Measurements from ENCODE around the gene CLIC1.

The CLIC1 gene

GRCh38 chr6:31736021-31736767 is at the start of gene CLIC1:
Gene CLIC1, minus strand, starts transcription at chr6:31736530. Its CDS starts 230 bp downstream, at chr6:31736300.
- FAIRE-seq (no peak), DNase-seq (ENCODE audit: low spot score) (peak; percentile 62)

- DNase-seq (ENCODE audit: low spot score) (no peak), FAIRE-seq (no peak)
These were observed 49.1 kb upstream of the CLIC1 start for GRCh38 chr6:31785475-31785874.

- DNase-seq (ENCODE audit: low spot score): no peak
- FAIRE-seq: no peak
These were observed 48.0 kb upstream of the CLIC1 start for GRCh38 chr6:31784098-31784925.

- FAIRE-seq (no peak), DNase-seq (ENCODE audit: low spot score) (no peak)
These were observed 46.0 kb upstream of the CLIC1 start for GRCh38 chr6:31782126-31782855.

- no peak for FAIRE-seq
- DNase-seq (ENCODE audit: low spot score): no peak
These were observed 45.2 kb upstream of the CLIC1 start for GRCh38 chr6:31781244-31782125.

- no peak for FAIRE-seq
- no peak for DNase-seq (ENCODE audit: low spot score)
These were observed 44.3 kb upstream of the CLIC1 start for GRCh38 chr6:31780507-31781243.

- FAIRE-seq: no peak
These were observed 43.6 kb upstream of the CLIC1 start for GRCh38 chr6:31779908-31780307.

GRCh38 chr6:31778999-31779885 is 42.9 kb upstream of the CLIC1 start:
- DNase-seq (ENCODE audit: low spot score): no peak
- no peak for FAIRE-seq

More at GRCh38 chr6:31779908-31780307, 43.6 kb upstream of the CLIC1 start:
- no peak for DNase-seq (ENCODE audit: low spot score)

- DNase-seq (ENCODE audit: low spot score) (no peak), FAIRE-seq (no peak)
These were observed 41.9 kb upstream of the CLIC1 start for GRCh38 chr6:31778193-31778592.

- FAIRE-seq (no peak), DNase-seq (ENCODE audit: low spot score) (no peak)
These were observed 41.3 kb upstream of the CLIC1 start for GRCh38 chr6:31777667-31778050.

- peak; percentile 91 for DNase-seq (ENCODE audit: low spot score)
- peak; percentile 73 for FAIRE-seq
These were observed 40.8 kb upstream of the CLIC1 start, which contains the start of gene VWA7 for GRCh38 chr6:31776989-31777666. Gene VWA7, minus strand, starts transcription at chr6:31777328. Its CDS starts 549 bp downstream, at chr6:31776779.

GRCh38 chr6:31776485-31776988 is 40.2 kb upstream of the CLIC1 start:
- FAIRE-seq: no peak

GRCh38 chr6:31775633-31776484 is 39.5 kb upstream of the CLIC1 start:
- DNase-seq (ENCODE audit: low spot score): no peak
- no peak for FAIRE-seq

More at GRCh38 chr6:31776485-31776988, 40.2 kb upstream of the CLIC1 start:
- no peak for DNase-seq (ENCODE audit: low spot score)

GRCh38 chr6:31775184-31775583 is 38.9 kb upstream of the CLIC1 start:
- FAIRE-seq (no peak), DNase-seq (ENCODE audit: low spot score) (no peak)

GRCh38 chr6:31771992-31772358 is 35.6 kb upstream of the CLIC1 start:
- DNase-seq (ENCODE audit: low spot score) (no peak), FAIRE-seq (no peak)

GRCh38 chr6:31770860-31771259 is 34.5 kb upstream of the CLIC1 start:
- FAIRE-seq: no peak
- DNase-seq (ENCODE audit: low spot score): no peak

- FAIRE-seq (no peak), DNase-seq (ENCODE audit: low spot score) (peak; percentile 15)
These were observed 33.5 kb upstream of the CLIC1 start for GRCh38 chr6:31769684-31770371.

All from RCC 7860 (cell line).